Measurements from ENCODE around the gene IL1RL1.

The IL1RL1 gene

DNA sequence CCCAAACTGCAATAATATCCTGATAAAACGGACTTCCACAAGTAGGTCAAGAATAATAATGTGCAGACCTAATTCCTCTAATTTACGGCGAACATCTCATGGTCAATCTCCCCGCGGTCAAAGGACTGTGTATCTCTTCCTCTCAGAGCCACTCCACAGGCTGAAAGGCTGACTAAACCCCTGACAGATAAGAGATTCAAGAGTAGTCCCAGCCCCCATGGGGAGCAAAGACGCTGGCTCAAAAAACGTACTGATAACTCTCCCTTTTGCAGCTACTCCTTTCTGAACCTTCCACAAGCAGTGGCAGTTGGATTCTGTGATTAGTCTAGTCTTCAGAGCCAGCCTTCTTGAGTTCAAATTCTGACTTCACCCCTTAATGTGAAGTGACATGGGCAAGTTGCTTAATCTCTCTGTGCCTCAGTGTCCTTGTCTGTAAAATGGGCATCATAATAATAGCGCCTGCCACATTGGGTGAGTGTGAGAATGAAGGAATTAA is 24.6 kb downstream of the IL1RL1 start:
- no peak for DNase-seq (ENCODE audit: low read depth in 2 of 2)

- DNase-seq (ENCODE audit: low read depth in 2 of 2) = no peak
These were observed 25.2 kb downstream of the IL1RL1 start for GRCh38 chr2:102336502-102336945.

- DNase-seq (ENCODE audit: low read depth in 2 of 2) = no peak
These were observed 25.6 kb downstream of the IL1RL1 start for GRCh38 chr2:102337012-102337411.

GRCh38 chr2:102337481-102338386 is 26.4 kb downstream of the IL1RL1 start:
- no peak for DNase-seq (ENCODE audit: low read depth in 2 of 2)

DNA sequence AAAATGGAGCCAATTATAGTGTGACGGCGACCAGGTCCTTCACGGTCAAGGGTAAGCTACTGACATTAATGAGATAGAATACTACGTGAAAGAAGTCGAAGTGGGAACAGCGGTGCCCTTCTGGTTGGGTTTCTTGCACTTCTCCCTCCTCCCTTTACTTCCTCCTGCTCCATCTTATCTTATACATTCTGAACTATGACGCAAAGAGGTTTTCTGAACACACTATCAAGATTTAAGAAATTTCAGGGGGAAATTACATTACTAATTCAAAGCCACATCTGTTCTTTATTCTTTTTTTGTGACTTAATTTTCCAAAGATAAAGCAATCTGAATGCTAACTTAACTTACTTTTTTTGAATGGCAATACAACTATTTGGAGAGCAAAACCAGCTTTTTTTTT is 29.4 kb downstream of the IL1RL1 start:
- no peak for DNase-seq (ENCODE audit: low read depth in 2 of 2)

DNA sequence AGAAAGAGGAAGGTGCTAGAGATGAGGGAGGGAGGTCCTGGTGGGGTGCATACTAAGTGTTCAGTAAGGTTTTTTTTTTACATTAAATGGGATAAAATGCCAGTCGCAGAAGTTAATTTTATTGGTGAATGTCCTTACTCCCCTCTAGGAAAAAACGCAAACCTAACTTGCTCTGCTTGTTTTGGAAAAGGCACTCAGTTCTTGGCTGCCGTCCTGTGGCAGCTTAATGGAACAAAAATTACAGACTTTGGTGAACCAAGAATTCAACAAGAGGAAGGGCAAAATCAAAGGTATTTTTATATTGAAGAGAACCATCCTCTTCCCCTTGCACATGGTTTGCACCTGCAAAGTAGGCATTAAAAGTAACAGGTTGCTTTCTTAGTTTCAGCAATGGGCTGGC is 31.5 kb downstream of the IL1RL1 start:
- DNase-seq (ENCODE audit: low read depth in 2 of 2) = no peak

- DNase-seq (ENCODE audit: low read depth in 2 of 2) = no peak
These were observed 33.0 kb downstream of the IL1RL1 start for GRCh38 chr2:102344397-102344796.

DNA sequence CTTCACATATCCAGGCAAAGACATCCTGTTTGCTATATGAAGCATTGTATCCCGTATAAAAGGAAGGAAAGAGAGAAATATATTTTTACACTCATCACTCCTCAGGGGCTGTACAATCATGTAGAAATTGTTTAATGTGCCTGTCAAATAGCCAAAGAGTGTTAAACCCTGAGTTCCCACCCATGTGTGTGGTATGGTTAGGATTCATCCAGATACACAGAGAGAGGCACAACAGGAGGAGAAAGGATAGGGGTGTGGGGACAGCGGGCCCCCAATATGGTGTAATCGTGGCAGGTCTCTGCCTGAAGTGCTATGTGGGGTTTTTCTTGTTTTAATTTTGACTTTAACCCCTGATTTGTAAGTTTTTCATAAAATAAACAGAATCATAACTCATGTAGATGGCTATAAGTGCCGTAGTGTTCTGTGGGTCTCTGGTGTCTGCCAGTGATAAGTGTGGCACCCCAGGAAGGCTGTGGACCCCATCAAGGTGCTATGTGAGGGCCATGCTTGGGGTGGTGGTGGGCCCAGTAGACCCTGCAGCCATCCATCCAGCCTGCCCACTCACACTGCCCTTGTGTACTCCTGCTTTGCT is 34.1 kb downstream of the IL1RL1 start:
- no peak for DNase-seq (ENCODE audit: low read depth in 2 of 2)

- no peak for DNase-seq (ENCODE audit: low read depth in 2 of 2)
These were observed 35.2 kb downstream of the IL1RL1 start for GRCh38 chr2:102346381-102347130.

- no peak for DNase-seq (ENCODE audit: low read depth in 2 of 2)
These were observed 38.9 kb downstream of the IL1RL1 start for GRCh38 chr2:102350137-102350793.

DNA sequence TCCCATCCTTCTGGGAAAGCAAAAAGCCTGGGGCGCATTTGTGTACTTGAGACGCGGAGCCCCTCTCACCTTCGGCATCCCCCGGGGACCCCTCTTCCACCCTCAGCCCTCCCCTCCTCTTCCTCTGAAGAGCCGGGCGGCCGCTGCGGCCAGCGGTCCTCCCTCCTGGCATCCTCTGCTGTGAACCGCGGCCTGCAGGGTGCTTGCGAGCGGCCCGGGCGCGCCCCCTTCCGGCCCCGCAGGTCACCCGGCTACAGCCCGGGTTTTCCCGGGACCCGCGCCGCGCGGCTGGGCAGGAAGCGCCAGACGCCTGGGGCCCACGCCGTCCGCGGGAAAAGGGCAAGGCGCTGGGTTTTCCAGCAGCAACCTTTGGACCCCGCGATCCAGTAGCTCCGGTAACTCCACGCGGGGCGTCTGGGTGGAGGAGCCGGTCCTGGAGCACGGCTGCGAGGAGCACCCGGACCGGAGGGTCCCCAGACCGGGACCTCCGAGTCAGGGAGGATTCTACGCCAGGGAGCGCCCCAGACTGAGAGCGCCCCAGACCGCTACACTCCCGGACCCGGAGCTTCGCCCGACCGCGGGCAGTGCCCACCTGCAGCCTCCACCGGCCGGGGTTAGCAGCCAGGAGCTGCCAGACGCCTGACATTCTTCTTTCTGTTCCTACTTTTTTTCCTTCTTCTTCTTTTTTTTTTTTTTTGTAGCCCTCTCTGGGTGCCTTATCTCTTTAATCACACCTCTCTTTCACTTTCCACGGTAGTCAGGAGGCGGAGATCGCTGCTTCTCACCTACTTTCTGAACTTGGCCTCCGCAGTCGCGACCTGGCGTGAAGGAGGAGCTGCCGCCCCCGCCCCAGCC is 44.4 kb downstream of the IL1RL1 start, which contains the start of gene IL18R1:
Gene IL18R1, plus strand, starts transcription at position 271 of the 855 bp plus-strand sequence. CDS start 6,865 bp downstream, outside the sequence.
- peak; percentile 50 to 64 for DNase-seq (ENCODE audit: low read depth in 2 of 2)

- DNase-seq (ENCODE audit: low read depth in 2 of 2) = no peak
These were observed 45.0 kb downstream of the IL1RL1 start for GRCh38 chr2:102356381-102356712.

DNA sequence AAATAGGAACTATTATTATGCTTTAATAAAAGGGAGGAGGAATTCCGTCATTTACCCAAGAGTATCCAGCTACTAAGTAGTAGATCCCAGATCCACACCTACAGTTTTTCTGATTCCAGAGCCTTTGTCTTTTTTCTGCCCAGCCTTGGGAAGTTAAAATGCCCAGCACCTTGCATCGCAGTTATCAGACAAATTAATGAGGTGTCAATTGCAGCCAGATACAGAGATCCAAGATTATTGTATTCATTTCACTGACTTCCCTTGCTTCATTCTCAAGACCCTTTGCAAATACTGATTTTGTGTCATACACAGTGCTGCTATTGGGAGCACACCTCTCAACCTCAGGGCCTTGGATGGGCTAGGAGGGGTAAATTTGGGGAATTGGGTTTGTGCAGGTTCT is 45.4 kb downstream of the IL1RL1 start:
- DNase-seq (ENCODE audit: low read depth in 2 of 2) = no peak

DNA sequence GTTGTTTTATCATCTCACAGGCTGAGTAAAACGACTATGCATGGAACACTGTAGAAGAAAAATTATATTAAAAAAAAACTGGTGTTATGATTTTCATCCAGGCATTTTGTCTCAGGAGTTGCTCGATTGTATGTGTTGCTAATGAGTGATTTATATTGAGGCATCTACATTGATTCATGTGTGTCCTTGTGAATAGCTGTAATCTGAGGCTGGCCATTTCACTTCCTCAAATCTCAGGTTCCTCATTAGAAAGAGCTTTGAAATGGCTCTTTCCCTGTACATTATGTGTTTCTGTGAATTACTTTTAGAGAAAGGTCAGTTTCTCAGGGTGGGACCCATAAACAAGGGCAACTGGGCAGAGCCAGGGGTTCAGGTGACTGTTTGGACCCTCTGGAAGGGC is 46.6 kb downstream of the IL1RL1 start:
- no peak for DNase-seq (ENCODE audit: low read depth in 2 of 2)

GRCh38 chr2:102358496-102358895 is 47.1 kb downstream of the IL1RL1 start:
- no peak for DNase-seq (ENCODE audit: low read depth in 2 of 2)

- DNase-seq (ENCODE audit: low read depth in 2 of 2) = no peak
These were observed 48.2 kb downstream of the IL1RL1 start for GRCh38 chr2:102359527-102359926.

- no peak for DNase-seq (ENCODE audit: low read depth in 2 of 2)
These were observed 50.4 kb downstream of the IL1RL1 start for GRCh38 chr2:102361632-102362241.

- no peak for DNase-seq (ENCODE audit: low read depth in 2 of 2)
These were observed 54.4 kb downstream of the IL1RL1 start for GRCh38 chr2:102365763-102366162.

DNA sequence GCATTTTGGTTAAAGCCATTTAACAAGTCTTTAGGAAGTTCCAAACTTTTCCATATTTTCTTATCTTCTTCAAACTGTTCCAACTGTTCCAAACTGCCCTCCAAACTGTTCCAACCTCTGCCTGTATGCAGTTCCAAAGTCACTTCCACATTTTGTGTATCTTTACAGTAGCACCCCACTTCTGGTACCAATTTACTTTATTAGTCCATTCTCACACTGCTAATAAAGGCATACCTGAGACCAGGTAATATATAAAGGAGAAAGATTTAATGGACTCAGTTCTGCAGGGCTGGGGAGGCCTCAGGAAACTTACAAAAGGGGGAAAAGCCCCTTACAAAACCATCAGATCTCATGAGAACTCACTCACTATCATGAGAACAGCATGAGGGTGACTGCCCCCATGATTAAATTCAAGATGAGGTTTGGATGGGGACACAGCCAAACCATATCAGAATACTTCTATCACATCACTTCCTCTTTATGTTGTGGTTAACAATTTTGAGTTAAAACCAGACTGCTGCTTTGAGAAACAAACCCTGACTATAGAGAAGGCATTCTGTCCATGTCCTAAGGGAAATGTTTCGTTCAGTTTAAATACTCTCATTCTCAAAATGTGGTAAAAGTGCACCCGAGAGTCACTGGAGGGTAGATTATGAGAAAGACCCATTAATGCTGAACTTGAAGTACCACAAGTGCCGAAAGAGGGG is 55.2 kb downstream of the IL1RL1 start:
- DNase-seq (ENCODE audit: low read depth in 2 of 2) = no peak
